Left lung (tissue), 10 donors: ENCODE data around the gene DNAJB6. TPM values are rescaled to one million over a fixed set of nuclear protein-coding genes. Genes with fewer than 3 reads are reported as not detected.

ENCODE experiments used
- ATAC-seq: fragments of 200-7000 bp; cut with Tn5 transposase; one replicate; pipeline ENCODE4 v1.9.1; 2020; ENCODE audit warnings: moderate library complexity
- DNase-seq, 4 donors: peaks; one replicate each; pipeline ENCODE4 v3.0.0-alpha.2; 2013 to 2020
- H3K27ac ChIP-seq, 2 donors: fragments of 200-600 bp; sonication (generic) in 1 of 2; one replicate each; pipeline versions ENCODE4 v1.5.0 to v1.8.0; 2020 to 2021
- H3K27me3 ChIP-seq, 2 donors: fragments of 200-600 bp; sonication (generic) in 1 of 2; one replicate each; pipeline versions ENCODE4 v1.5.0 to v1.8.0; 2020 to 2021
- H3K36me3 ChIP-seq, 2 donors: fragments of 200-600 bp; sonication (generic) in 1 of 2; one replicate each; pipeline versions ENCODE4 v1.5.0 to v1.8.0; 2020 to 2021
- H3K4me1 ChIP-seq, 2 donors: fragments of 200-600 bp; one replicate each; pipeline ENCODE4 v1.8.0; 2021
- H3K4me3 ChIP-seq, 2 donors: fragments of 200-600 bp; sonication (generic) in 1 of 2; one replicate each; pipeline versions ENCODE4 v1.5.0 to v1.8.0; 2020 to 2021; ENCODE audit warnings: mild to moderate bottlenecking in 1 of 2
- H3K9me3 ChIP-seq, 2 donors: fragments of 200-600 bp; sonication (generic) in 1 of 2; one replicate each; pipeline versions ENCODE4 v1.5.0 to v1.8.0; 2020 to 2021
- CTCF ChIP-seq, 2 donors: fragments of 200-600 bp; sonication (generic) in 1 of 2; IDR thresholded peaks; one replicate each; pipeline versions ENCODE4 v1.5.0 to v1.8.0; 2021; ENCODE audit warnings: antibody characterized with exemption in 2 of 2
- intact Hi-C, 2 donors: fragments of 100-400 bp; cut with DNase I; formaldehyde crosslinking; loops; one replicate each; pipeline versions ENCODE4 v1.11.2 to v1.14.2; 2022
- polyA plus RNA-seq, 6 donors: library from polyadenylated mRNA; unstranded; fragments of 120-200 nt; gene quantifications; one replicate each; pipeline ENCODE4 v1.2.1, GENCODE V29; 2013; ENCODE audit not compliant: insufficient read length in 6 of 6
- total RNA-seq, 2 donors: library from RNA; stranded (reverse); fragmentation: NEBNext Ultra II Directional; extraction: Animal tissue kit (Norgen Biotek cat#: 25700); gene quantifications; one replicate each; pipeline ENCODE4 v1.2.1, GENCODE V29; 2021
- donor health status: DM: no; HTN: yes; CAD: no.
- donor health status: DM: no; HTN: no; CAD: no.

The DNAJB6 gene
- total and polyA plus RNA-seq, 8 donors, result 76.6 to 150 (median 131) TPM

GRCh38 chr7:157436076-157436475, 99.3 kb downstream of the DNAJB6 start:
- Histone ChIP-seq H3K9me3 (no peaks in the 10 kb centered on the region), H3K4me1 (peaks cover 8% of the 10 kb centered on the region in 2 donors), H3K27me3 (peaks cover 0 to 7% of the 10 kb centered on the region in 2 donors), H3K36me3 (no peaks in the 10 kb centered on the region), H3K4me3 (no peak overlapping the region), H3K27ac (no peak overlapping the region)
- intact Hi-C loops, result no loop called here
- no peak for TF ChIP-seq CTCF (IDR thresholded peaks at IDR 0.05)
- no peak for DNase-seq
- no peak for ATAC-seq

GRCh38 chr7:157436763-157437480, 100.1 kb downstream of the DNAJB6 start:
- H3K4me3 ChIP-seq, result no peak overlapping the region
- no peak overlapping the region for H3K27ac ChIP-seq
- no peaks in the 10 kb centered on the region for H3K36me3 ChIP-seq
- intact Hi-C loops, result no loop called here
- no peak for DNase-seq
- ATAC-seq, result no peak
- H3K27me3 ChIP-seq, result peaks cover 0 to 7% of the 10 kb centered on the region in 2 donors
- H3K4me1 ChIP-seq, result peaks cover 8% of the 10 kb centered on the region in 2 donors
- H3K9me3 ChIP-seq, result no peaks in the 10 kb centered on the region
- no peak for TF ChIP-seq CTCF (IDR thresholded peaks at IDR 0.05)

GRCh38 chr7:157437519-157438061, 100.8 kb downstream of the DNAJB6 start:
- H3K36me3 ChIP-seq, result no peaks in the 10 kb centered on the region
- ATAC-seq (no peak), DNase-seq (peak in 1 of 4 donors; percentile 26)
- intact Hi-C loops, result no loop called here
- peaks cover 0 to 2% of the 10 kb centered on the region in 2 donors for H3K27me3 ChIP-seq
- H3K27ac ChIP-seq, result no peak overlapping the region
- H3K9me3 ChIP-seq, result no peaks in the 10 kb centered on the region
- peaks cover 4 to 5% of the 10 kb centered on the region in 2 donors for H3K4me1 ChIP-seq
- no peak for TF ChIP-seq CTCF (IDR thresholded peaks at IDR 0.05)
- no peak overlapping the region for H3K4me3 ChIP-seq

DNA sequence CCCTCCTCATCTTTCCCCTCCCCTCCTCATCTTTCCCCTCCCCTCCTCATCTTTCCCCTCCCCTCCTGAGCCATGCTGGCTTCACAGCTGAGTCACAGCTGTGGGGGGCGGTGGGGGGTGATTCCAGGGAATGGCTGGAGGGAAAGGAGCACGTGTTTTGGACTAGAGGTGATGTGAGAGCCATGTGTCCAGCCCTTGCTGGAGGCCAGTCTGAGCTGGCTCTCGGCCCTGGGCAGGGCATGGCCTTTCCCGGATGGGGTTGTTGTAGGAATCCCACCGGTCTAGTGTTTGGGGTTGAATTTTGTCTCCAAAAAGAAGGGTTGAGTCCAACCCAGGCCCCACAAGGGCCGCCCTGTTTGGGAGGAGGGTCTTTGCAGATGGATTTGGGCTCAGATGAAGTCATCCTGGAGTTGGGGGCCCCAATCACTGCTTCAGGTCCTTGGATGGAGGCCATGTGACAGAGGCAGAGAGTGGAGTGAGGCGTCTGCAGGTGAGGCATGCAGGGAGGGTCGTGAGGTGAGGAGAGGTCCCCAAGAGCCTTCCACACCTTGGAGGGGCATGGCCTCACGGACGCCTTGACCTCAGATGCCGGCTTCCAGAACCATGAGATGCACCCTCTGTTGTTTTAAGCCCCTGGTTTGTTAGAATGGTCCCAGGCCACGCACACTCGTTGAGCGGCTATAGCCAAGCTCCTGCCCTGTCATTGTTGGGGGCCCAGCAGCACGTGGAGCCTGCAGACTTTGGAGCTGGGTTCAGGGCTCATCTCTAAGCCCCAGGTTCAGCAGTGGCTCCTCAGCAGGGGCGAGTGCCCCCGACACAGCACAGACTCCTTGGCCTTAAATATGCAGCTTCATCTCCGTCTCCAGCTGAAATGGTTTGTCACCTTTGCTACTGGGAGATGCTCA, 101.6 kb downstream of the DNAJB6 start:
- ATAC-seq (no peak), DNase-seq (peak in 1 of 4 donors; percentile 50)
- H3K27me3 ChIP-seq, result no peaks in the 10 kb centered on the region
- H3K36me3 ChIP-seq, result no peaks in the 10 kb centered on the region
- H3K4me3 ChIP-seq, result no peak overlapping the region
- no peaks in the 10 kb centered on the region for H3K9me3 ChIP-seq
- no peak overlapping the region for H3K27ac ChIP-seq
- no peaks in the 10 kb centered on the region for H3K4me1 ChIP-seq
- intact Hi-C loops, result no loop called here
- TF ChIP-seq CTCF (IDR thresholded peaks at IDR 0.05), result no peak

GRCh38 chr7:157439149-157439548, 102.3 kb downstream of the DNAJB6 start:
- no peak overlapping the region for H3K27ac ChIP-seq
- DNase-seq, result no peak
- H3K9me3 ChIP-seq, result no peaks in the 10 kb centered on the region
- intact Hi-C loops, result no loop called here
- no peak for ATAC-seq
- H3K4me1 ChIP-seq, result no peaks in the 10 kb centered on the region
- TF ChIP-seq CTCF (IDR thresholded peaks at IDR 0.05), result no peak
- no peak overlapping the region for H3K4me3 ChIP-seq
- H3K36me3 ChIP-seq, result no peaks in the 10 kb centered on the region
- H3K27me3 ChIP-seq, result no peaks in the 10 kb centered on the region
